Hepatocyte (in vitro differentiated cells): ENCODE data around the gene KCTD11. TPM values are rescaled to one million over a fixed set of nuclear protein-coding genes. Genes with fewer than 3 reads are reported as not detected.

Experiments
- DNase-seq: peaks from one replicate; pipeline ENCODE4 v3.0.0-alpha.2; 2016; ENCODE audit warnings: low spot score
- H2AFZ ChIP-seq: fragments of 200-600 bp; sonication (generic); 2 replicates; pipeline ENCODE4 v1.6.0; 2016; ENCODE audit warnings: antibody characterized with exemption, mild to moderate bottlenecking
- H3K27ac ChIP-seq: fragments of 200-600 bp; sonication (generic); 2 replicates; pipeline ENCODE4 v1.5.1; 2016; ENCODE audit warnings: mild to moderate bottlenecking
- H3K27me3 ChIP-seq: fragments of 200-600 bp; sonication (generic); 2 replicates; pipeline ENCODE4 v1.6.1; 2016
- H3K36me3 ChIP-seq: fragments of 200-600 bp; sonication (generic); replicated peaks from 2 replicates; pipeline ENCODE4 v1.5.1; 2016; ENCODE audit warnings: low read depth; ENCODE audit not compliant: insufficient read depth
- H3K4me1 ChIP-seq: fragments of 200-600 bp; sonication (generic); 2 replicates; pipeline ENCODE4 v1.5.1; 2016; ENCODE audit warnings: mild to moderate bottlenecking, moderate library complexity; ENCODE audit not compliant: insufficient read depth
- H3K4me2 ChIP-seq: fragments of 200-600 bp; sonication (generic); 2 replicates; pipeline ENCODE4 v1.6.0; 2016
- H3K4me3 ChIP-seq: fragments of 200-600 bp; sonication (generic); 2 replicates; pipeline ENCODE4 v1.5.1; 2016; ENCODE audit warnings: mild to moderate bottlenecking
- H3K79me2 ChIP-seq: fragments of 200-600 bp; sonication (generic); 2 replicates; pipeline ENCODE4 v1.6.0; 2017; ENCODE audit warnings: mild to moderate bottlenecking
- H3K9me2 ChIP-seq: fragments of 200-600 bp; sonication (generic); replicated peaks from 2 replicates; pipeline ENCODE4 v1.6.0; 2017; ENCODE audit warnings: mild to moderate bottlenecking; ENCODE audit not compliant: insufficient read depth
- H3K9me3 ChIP-seq: fragments of 200-600 bp; sonication (generic); 2 replicates; pipeline ENCODE4 v1.5.1; 2016; ENCODE audit warnings: low read depth, mild to moderate bottlenecking
- H4K20me1 ChIP-seq: fragments of 200-600 bp; sonication (generic); 2 replicates; pipeline ENCODE4 v1.6.0; 2016; ENCODE audit warnings: mild to moderate bottlenecking; ENCODE audit not compliant: insufficient read depth, poor library complexity, severe bottlenecking
- EZH2 ChIP-seq: fragments of 200-600 bp; sonication (generic); IDR thresholded peaks from 2 replicates; pipeline ENCODE4 v1.6.1; 2016; ENCODE audit warnings: antibody characterized with exemption, mild to moderate bottlenecking, borderline replicate concordance
- EZH2phosphoT487 ChIP-seq: fragments of 200-600 bp; sonication (generic); IDR thresholded peaks from one replicate; pipeline ENCODE4 v1.6.1; 2018; ENCODE audit warnings: antibody characterized with exemption, mild to moderate bottlenecking, low read depth, moderate library complexity; ENCODE audit not compliant: unreplicated experiment, severe bottlenecking
- WGBS: methylation state at CpG from one replicate; pipeline ENCODE4 v1.1.6; 2016; ENCODE audit warnings: low lambda C conversion rate; ENCODE audit errors: missing lambda C conversion rate; 5-methylcytosine and 5-hydroxymethylcytosine counted together
- polyA plus RNA-seq: library from polyadenylated mRNA; unstranded; fragments of >200 nt; fragmentation: Nextera tagmentation; extraction: Ambion mirVana; gene quantifications from 2 replicates; pipeline ENCODE4 v1.2.1, GENCODE V29; 2016
- total RNA-seq: library from RNA; depleted of rRNA; stranded (reverse); fragments of >200 nt; gene quantifications from 2 replicates; pipeline ENCODE4 v1.2.3, GENCODE V29; 2014
- TF ChIP-seq, protein P1 (sequence below): fragments of 200-600 bp; sonication (generic); IDR thresholded peaks from 2 replicates; pipeline ENCODE4 v1.5.1; 2016; ENCODE audit warnings: antibody characterized with exemption, mild to moderate bottlenecking; ENCODE audit not compliant: poor library complexity

The KCTD11 gene
- total and polyA plus RNA-seq, 2 experiments from 2014 or later, result 12.4 to 19.6 TPM

DNA sequence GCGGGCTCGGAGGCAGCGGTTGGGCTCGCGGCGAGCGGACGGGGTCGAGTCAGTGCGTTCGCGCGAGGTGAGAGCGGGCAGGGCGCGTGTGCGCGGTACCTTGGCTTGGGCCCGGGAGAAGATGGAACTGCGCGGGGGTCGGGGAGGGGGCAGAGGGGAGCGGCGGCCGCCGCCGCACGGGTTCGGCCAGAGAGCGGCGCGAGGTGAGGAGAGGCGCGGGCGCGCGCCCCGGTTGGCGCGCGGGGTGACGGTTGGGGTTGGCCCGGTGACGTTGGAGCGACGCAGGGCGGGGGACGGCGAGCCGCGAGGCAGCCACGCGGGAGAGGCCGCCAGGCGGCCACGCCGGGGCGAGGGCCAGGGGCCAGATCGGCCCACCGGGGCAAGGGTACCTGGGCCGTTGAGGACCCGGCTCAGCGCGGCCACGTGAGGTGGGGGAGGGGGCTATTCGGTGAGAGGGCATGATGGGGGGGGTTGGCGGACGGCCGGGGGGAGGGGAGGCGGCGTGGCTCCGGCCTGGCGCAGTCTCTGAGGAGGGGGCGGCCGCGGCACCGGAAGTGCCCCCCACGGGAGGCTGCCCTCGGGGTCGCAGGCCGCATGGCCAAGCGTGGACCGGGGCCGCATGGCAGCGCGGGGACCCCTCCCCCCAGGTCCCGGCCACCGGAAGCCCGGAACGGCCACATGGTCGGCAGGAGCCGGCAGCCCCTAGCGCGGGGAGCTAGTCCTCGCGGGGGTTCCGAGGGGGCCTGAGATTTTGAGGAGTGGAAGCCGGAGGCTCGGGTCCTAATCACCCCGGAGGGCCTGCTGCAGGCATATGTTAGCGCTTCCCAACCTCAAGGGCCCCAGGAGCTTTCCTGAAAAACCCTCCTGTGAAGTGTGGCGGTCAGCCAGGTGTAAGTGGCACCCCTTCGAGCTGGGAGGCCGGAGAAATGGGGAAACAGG lies 44.0 kb upstream of the KCTD11 start:
- Histone ChIP-seq H3K36me3 (peaks cover 8% of the 10 kb centered on the region), H3K4me2 (peak overlapping the region; percentile 98), H4K20me1 (peaks cover 41% of the 10 kb centered on the region), H3K79me2 (peaks cover 48% of the 10 kb centered on the region), H3K4me3 (peak overlapping the region; percentile 24), H3K4me1 (peaks cover 13% of the 10 kb centered on the region), H2AFZ (no peak overlapping the region), H3K27ac (peak overlapping the region; percentile 93), H3K27me3 (no peaks in the 10 kb centered on the region), H3K9me3 (no peaks in the 10 kb centered on the region), H3K9me2 (no peaks in the 10 kb centered on the region)
- no peak for TF ChIP-seq EZH2
- TF ChIP-seq EZH2phosphoT487, result no peak
- TF ChIP-seq, protein P1, sequence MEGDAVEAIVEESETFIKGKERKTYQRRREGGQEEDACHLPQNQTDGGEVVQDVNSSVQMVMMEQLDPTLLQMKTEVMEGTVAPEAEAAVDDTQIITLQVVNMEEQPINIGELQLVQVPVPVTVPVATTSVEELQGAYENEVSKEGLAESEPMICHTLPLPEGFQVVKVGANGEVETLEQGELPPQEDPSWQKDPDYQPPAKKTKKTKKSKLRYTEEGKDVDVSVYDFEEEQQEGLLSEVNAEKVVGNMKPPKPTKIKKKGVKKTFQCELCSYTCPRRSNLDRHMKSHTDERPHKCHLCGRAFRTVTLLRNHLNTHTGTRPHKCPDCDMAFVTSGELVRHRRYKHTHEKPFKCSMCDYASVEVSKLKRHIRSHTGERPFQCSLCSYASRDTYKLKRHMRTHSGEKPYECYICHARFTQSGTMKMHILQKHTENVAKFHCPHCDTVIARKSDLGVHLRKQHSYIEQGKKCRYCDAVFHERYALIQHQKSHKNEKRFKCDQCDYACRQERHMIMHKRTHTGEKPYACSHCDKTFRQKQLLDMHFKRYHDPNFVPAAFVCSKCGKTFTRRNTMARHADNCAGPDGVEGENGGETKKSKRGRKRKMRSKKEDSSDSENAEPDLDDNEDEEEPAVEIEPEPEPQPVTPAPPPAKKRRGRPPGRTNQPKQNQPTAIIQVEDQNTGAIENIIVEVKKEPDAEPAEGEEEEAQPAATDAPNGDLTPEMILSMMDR, result no peak
- 2% methylated on average over 23 of the region's 104 CpGs for WGBS
- peak; percentile 82 for DNase-seq

DNA sequence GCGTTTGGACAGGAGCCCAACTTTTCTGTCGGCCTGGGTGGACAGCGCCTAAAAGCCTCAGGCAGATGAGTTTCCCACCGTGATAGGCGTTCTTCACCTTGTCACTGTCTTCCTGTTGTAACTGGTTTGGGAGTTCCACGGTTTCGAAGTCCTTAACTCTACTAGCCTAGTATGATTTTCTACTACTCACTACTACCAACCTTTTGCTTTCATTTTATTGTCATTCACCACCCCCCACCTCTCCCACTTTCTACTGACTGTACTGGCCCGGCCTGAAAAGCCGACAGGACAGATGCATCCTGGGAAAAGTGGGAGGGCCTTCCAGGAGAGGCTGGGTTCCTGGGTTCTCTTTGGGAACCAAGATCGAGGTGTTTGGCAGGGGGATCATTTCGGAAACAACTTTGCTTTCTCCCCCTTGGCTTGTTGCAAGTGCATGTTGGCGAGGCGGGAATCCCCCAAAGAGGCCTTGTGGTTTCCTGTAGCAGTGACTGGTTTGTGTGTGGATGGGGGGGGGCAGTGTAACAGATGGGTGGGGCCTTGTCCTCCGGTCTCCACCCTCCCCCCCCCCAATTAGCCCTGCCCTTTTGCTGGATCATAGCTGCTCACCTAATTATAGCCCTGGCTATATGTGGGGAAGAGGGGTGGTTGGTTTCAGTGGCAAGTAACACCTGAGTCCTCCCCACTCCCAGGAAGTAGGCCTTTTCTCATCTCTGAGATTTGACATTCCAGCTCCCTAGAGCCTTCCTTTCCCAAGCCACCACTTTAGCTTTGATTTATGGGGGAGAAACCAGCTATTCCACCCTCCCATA lies 43.1 kb upstream of the KCTD11 start:
- Histone ChIP-seq H3K27ac (peak overlapping the region; percentile 93), H3K4me1 (peaks cover 18% of the 10 kb centered on the region), H4K20me1 (peaks cover 43% of the 10 kb centered on the region), H2AFZ (no peak overlapping the region), H3K4me2 (peak overlapping the region; percentile 98), H3K79me2 (peaks cover 57% of the 10 kb centered on the region), H3K4me3 (peak overlapping the region; percentile 24), H3K27me3 (no peaks in the 10 kb centered on the region), H3K9me3 (no peaks in the 10 kb centered on the region), H3K9me2 (no peaks in the 10 kb centered on the region), H3K36me3 (peaks cover 8% of the 10 kb centered on the region)
- peak; percentile 91 for DNase-seq
- TF ChIP-seq, protein P1, result no peak
- TF ChIP-seq EZH2 (no peak), EZH2phosphoT487 (no peak)
- WGBS, result 4% methylated on average over 13 of the region's 14 CpGs

DNA sequence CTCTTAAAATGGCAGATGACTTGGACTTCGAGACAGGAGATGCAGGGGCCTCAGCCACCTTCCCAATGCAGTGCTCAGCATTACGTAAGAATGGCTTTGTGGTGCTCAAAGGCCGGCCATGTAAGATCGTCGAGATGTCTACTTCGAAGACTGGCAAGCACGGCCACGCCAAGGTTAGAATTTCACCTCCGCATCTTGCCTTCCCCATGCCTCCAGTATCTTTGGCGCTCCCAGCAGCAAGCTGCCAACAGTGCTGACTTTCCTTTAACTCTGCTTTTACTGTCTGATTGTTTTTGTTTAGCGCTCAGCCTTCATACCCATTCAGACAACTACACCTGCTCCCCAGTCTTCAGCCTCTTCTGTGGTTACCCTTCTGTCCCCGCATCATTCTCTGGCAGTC lies 42.3 kb upstream of the KCTD11 start:
- DNase-seq, result no peak
- H3K27me3 ChIP-seq, result no peaks in the 10 kb centered on the region
- H2AFZ ChIP-seq, result no peak overlapping the region
- H3K9me2 ChIP-seq, result no peaks in the 10 kb centered on the region
- peaks cover 25% of the 10 kb centered on the region for H3K4me1 ChIP-seq
- H4K20me1 ChIP-seq, result peaks cover 43% of the 10 kb centered on the region
- H3K79me2 ChIP-seq, result peaks cover 65% of the 10 kb centered on the region
- TF ChIP-seq, protein P1, result no peak
- TF ChIP-seq EZH2phosphoT487 (no peak), EZH2 (no peak)
- 95% methylated on average over 12 of the region's 12 CpGs for WGBS
- no peak overlapping the region for H3K4me3 ChIP-seq
- no peaks in the 10 kb centered on the region for H3K9me3 ChIP-seq
- H3K36me3 ChIP-seq, result peaks cover 8% of the 10 kb centered on the region
- H3K27ac ChIP-seq, result peak overlapping the region; percentile 93
- peak overlapping the region; percentile 98 for H3K4me2 ChIP-seq
